ENCODE measurements around the gene ZCCHC8. TPM values are rescaled to one million over a fixed set of nuclear protein-coding genes. Genes with fewer than 3 reads are reported as not detected.

The ZCCHC8 gene
- 20.7 to 23.4 TPM (median 22.8 TPM) in 5 replicates for total RNA-seq (2022; extraction: Qiagen RNA extraction; ENCODE audit: low read depth)

DNA sequence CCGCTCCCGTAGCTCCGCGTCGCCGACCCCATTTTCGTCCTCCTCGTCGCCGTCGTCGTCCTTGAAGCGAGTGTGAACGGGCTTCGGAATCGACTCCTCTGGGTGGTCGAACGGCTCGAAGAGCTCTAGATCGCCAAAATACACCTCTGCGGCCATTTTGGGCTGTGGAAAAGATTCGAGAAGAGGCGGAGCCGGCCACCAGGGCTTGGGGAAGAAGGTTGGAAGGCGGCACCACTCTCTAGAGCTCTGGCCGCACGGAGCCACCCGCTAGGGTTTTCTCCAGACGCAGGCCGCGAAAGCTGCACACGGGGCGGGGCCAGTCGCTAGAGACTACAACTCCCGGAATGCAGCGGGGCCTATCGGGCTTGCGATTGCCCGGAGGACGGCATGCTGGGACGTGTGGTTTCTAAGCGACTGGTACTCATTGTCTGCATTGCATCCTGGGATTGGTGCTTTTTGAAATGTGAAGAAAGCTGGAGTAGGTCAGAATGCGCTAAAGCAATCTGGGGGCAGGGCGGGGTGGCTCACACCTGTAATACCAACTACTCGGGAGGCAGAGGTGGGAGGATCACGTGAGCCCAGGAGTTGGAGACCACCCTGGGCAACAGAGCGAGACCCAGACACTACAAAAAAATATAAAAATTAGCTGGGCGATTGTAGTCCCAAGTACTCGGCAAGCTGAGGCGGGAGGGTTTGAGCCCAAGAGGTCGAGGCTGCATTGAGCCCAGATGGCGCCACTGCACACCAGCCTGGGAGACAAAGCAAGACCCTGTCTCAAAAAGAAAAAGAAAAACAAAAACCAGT, at the start of gene ZCCHC8:
Gene ZCCHC8, minus strand, starts transcription at position 248 of the 804 bp plus-strand sequence. Its CDS starts 92 bp downstream, at position 156.

DNA sequence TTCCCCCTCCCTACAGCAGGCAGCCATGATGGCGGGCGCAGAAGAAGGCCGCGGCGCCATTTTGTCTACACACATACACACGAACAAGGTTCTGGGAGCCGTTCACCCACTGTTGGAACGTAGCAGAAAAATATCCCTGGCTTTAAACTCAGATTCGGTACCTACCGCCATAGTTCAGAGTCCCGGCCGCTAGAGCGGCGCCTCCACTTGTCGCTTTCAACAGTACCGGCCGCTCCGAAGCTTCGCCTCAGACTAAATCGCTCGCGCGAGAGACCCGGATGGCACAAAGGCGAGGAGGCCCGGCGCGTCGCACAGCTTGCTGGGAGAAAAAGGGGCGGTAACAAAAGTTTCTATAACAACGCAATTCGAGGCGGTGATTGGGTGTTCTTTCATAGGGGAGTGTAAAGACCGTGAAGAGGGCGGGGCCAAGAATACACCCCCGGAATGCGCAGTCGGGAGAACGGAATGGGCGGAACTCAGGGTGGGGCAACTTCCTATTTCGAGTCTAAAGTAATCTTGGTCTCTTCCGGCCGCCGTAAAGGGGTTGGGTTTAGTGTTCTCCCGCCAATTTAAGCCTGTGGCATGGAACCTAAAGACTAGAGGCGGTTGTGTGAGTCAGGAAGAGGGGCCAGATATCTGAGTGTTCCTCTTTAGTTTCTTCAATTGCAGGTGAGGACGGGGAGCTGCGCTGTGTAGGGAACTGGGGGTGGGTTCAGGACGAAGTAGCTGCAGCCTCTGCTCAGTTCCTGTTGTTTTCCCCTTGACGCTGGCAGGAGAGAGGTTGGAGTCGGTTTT, 26.1 kb upstream of the ZCCHC8 start, which contains the start of the genes KNTC1 and RSRC2:
Gene KNTC1, plus strand, starts transcription at position 567 of the 795 bp plus-strand sequence. CDS start 2,815 bp downstream, outside the sequence.
Gene RSRC2, minus strand, starts transcription at position 254 of the 795 bp plus-strand sequence. Its CDS starts 83 bp downstream, at position 171.

DNA sequence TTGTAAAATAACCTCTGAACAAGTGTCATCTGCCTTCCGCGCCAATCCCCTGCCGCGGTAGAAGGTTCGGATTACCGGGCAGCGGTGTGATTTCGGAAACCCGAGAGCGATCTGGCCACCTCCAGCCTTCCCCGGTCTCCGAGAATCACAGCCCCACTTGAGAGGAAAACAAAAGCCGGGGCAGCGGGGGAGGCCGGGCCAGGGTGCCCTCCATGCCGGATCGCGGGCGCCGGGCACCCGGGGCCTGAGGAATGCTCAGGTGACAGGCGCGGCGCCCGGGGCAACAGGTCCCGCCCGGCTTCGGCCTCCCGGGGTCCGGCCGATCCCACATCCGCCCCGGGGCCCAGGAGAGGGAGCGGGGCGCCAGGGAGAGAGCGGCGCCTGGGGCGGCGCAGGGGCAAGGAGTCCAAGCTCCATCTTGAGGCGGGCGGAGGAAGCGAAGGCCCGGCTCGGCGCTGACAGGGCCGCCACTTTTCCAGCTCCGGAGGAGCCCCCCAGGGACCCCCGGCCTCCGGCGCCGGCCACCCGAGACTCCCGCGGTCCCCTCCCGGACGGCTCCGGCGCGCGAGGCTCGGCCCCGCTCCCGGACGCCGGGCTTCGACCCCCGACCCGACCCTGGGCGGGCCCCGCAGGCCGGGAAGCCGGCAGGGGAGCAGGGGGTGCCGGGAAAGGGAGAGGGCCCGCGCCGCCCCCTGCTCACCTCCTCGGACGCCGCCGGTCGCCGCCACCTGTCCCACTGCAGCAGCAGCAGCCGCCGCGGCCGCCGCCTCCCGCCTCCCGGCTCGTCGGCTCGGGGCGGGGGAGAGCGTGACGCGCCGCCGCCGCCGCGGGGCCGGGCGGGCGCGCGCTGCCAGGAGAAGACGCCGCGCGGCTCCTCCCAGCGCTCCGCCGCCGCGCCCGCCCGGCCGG, 78.7 kb downstream of the ZCCHC8 start, which contains the start of gene CLIP1:
Gene CLIP1, minus strand, starts transcription at position 849 of the 909 bp plus-strand sequence. CDS start 42,217 bp downstream, outside the sequence.

Other genes with a start within 250 kb of the ZCCHC8 start
- 18.3 to 20.3 TPM (median 19.7 TPM) in 5 replicates for gene VPS33A, start 234.4 kb downstream of the ZCCHC8 start, total RNA-seq (2022; extraction: Qiagen RNA extraction; ENCODE audit: low read depth)
- 29.5 to 46.5 TPM (median 37.8 TPM) in 5 replicates for gene CLIP1, start 78.3 kb downstream of the ZCCHC8 start, total RNA-seq (2022; extraction: Qiagen RNA extraction; ENCODE audit: low read depth)
- 43.4 to 61.1 TPM (median 55.3 TPM) in 5 replicates for gene RSRC2, start 26.0 kb upstream of the ZCCHC8 start, total RNA-seq (2022; extraction: Qiagen RNA extraction; ENCODE audit: low read depth)
- gene KNTC1, start 26.3 kb upstream of the ZCCHC8 start, total RNA-seq (2022; extraction: Qiagen RNA extraction; ENCODE audit: low read depth) = 18.8 to 25.6 TPM (median 22.0 TPM) in 5 replicates
- 0.06 TPM in 1 of 5 replicates, not detected in the others for gene HCAR2, start 202.4 kb upstream of the ZCCHC8 start, total RNA-seq (2022; extraction: Qiagen RNA extraction; ENCODE audit: low read depth)
- gene HCAR3, start 215.9 kb upstream of the ZCCHC8 start, total RNA-seq (2022; extraction: Qiagen RNA extraction; ENCODE audit: low read depth) = 0.17 TPM in 1 of 5 replicates, not detected in the others
- 0.03 to 0.07 TPM (median 0.06 TPM) in 4 of 5 replicates, not detected in the other for gene HCAR1, start 229.9 kb upstream of the ZCCHC8 start, total RNA-seq (2022; extraction: Qiagen RNA extraction; ENCODE audit: low read depth)

All from A549 treated with GW870086 at 1 μM for 4 hours (cell line).